ENCODE results near the gene CDC42. TPM values are rescaled to one million over a fixed set of nuclear protein-coding genes. Genes with fewer than 3 reads are reported as not detected.

Gene CDC42
- total RNA-seq, 4 donors from 2014 or later = 228 to 244 (median 240) TPM

GRCh38 chr1:22055463-22055862 lies 3.0 kb downstream of the CDC42 start:
- Histone ChIP-seq H3K4me1 (peaks cover 42 to 49% of the 10 kb centered on the region in 2 donors), H3K36me3 (no peaks in the 10 kb centered on the region), H3K27ac (no peak overlapping the region), H3K4me3 (replicated peaks in 1 of 3) (no peak overlapping the region), H3K27me3 (no peaks in the 10 kb centered on the region), H3K9me3 (no peaks in the 10 kb centered on the region)
- DNase-seq = no peak
- no peak for TF ChIP-seq POLR2A (IDR thresholded peaks at IDR 0.05)
- TF ChIP-seq, protein P1, sequence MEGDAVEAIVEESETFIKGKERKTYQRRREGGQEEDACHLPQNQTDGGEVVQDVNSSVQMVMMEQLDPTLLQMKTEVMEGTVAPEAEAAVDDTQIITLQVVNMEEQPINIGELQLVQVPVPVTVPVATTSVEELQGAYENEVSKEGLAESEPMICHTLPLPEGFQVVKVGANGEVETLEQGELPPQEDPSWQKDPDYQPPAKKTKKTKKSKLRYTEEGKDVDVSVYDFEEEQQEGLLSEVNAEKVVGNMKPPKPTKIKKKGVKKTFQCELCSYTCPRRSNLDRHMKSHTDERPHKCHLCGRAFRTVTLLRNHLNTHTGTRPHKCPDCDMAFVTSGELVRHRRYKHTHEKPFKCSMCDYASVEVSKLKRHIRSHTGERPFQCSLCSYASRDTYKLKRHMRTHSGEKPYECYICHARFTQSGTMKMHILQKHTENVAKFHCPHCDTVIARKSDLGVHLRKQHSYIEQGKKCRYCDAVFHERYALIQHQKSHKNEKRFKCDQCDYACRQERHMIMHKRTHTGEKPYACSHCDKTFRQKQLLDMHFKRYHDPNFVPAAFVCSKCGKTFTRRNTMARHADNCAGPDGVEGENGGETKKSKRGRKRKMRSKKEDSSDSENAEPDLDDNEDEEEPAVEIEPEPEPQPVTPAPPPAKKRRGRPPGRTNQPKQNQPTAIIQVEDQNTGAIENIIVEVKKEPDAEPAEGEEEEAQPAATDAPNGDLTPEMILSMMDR (IDR thresholded peaks at IDR 0.05) = no peak
- 68 to 74% methylated on average over 6 of the region's 6 CpGs for WGBS, 2 donors
- intact Hi-C loops (cut with DNase I) = no loop called here

DNA sequence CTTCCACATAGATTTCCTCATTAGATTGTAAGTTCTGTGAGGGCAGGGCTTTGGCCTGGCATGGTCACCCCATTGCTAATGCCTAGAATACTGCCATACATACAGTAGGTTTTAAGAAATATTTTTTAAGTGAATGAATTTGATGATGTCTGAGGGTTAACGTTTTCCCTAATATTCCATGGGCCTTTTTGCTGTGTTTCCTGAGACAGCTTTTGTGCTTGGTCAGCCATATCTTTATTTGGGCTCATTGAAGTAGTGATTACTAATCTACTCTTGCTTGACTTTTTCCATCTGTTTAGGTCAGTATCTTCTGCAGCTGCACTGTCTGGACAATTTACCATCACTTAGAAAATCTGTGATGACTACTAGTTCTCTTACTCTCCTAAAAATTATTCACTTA lies 3.5 kb downstream of the CDC42 start:
- 6% methylated on average over 1 of the region's 1 CpG for whole genome bisulfite sequencing, 2 donors
- Histone ChIP-seq H3K27ac (no peak overlapping the region), H3K4me1 (peaks cover 47 to 53% of the 10 kb centered on the region in 2 donors), H3K36me3 (no peaks in the 10 kb centered on the region), H3K9me3 (no peaks in the 10 kb centered on the region), H3K27me3 (no peaks in the 10 kb centered on the region), H3K4me3 (replicated peaks in 1 of 3) (no peak overlapping the region)
- no peak for DNase-seq
- TF ChIP-seq, protein P1 (IDR thresholded peaks at IDR 0.05) = no peak
- no peak for TF ChIP-seq POLR2A (IDR thresholded peaks at IDR 0.05)
- intact Hi-C loops (cut with DNase I) = no loop called here

GRCh38 chr1:22056936-22057335 lies 4.4 kb downstream of the CDC42 start:
- no peak overlapping the region for H3K4me3 ChIP-seq (replicated peaks in 1 of 3)
- DNase-seq = no peak
- intact Hi-C loops (cut with DNase I) = no loop called here
- no peak overlapping the region for H3K27ac ChIP-seq
- WGBS, 2 donors = 71 to 72% methylated on average over 2 of the region's 2 CpGs
- H3K27me3 ChIP-seq = no peaks in the 10 kb centered on the region
- H3K36me3 ChIP-seq = no peaks in the 10 kb centered on the region
- H3K9me3 ChIP-seq = no peaks in the 10 kb centered on the region
- TF ChIP-seq POLR2A (IDR thresholded peaks at IDR 0.05) = no peak
- TF ChIP-seq, protein P1 (IDR thresholded peaks at IDR 0.05) = no peak
- H3K4me1 ChIP-seq = peaks cover 47 to 59% of the 10 kb centered on the region in 2 donors

DNA sequence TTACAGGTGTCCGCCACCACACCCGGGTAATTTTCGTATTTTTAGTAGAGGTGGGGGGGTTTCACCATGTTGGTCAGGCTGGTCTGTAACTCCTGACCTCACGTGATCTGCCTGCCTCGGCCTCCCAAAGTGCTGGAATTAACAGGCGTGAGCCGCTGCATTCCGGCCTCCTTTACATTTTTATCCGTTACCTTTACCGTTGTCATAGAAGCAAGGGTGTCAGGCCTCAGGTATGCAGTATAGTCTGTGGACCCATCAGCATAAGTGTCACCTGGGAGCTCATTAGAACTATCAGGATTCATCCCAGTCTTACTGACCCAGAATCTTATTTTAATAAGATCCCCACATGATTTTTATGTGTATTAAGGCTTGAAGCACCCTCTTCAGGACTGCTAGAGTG lies 5.4 kb downstream of the CDC42 start:
- 91% methylated on average over 10 of the region's 10 CpGs for WGBS, 2 donors

DNA sequence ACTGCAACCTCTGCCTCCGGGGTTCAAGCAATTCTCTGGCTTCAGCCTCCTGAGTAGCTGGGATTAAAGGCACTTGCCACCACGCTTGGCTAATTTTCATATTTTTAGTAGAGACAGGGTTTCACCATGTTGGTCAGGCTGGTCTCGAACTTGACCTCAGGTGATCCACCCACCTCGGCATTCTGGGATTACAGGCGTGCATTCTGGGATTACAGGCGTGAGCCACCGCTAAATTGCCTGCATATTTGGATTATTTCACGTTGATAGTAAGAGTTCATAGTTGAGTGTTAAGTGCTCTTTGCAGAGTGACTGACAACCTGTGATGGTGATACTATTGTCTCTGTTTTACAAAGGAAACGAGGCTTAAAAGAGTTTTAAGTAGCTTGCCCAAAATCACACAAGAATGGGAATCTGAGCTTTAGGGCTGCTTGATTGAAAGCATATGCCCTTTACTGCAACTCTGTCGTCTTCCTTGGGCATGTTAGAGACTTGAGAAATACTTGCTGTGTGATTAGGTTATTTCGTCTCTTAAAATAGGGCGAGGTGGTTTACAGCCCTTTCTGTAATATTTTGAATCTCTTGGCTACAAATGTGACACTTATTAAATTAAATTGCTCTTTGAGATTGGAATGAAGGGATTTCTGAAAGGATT lies 12.4 kb downstream of the CDC42 start:
- Histone ChIP-seq H3K4me1 (peaks cover 47 to 61% of the 10 kb centered on the region in 2 donors), H3K4me3 (replicated peaks in 1 of 3) (no peak overlapping the region), H3K9me3 (no peaks in the 10 kb centered on the region), H3K27ac (no peak overlapping the region), H3K27me3 (no peaks in the 10 kb centered on the region), H3K36me3 (peaks cover 0 to 8% of the 10 kb centered on the region in 2 donors)
- TF ChIP-seq, protein P1 (IDR thresholded peaks at IDR 0.05) = no peak
- no peak for TF ChIP-seq POLR2A (IDR thresholded peaks at IDR 0.05)
- WGBS, 2 donors = 81 to 82% methylated on average over 12 of the region's 12 CpGs
- intact Hi-C loops (cut with DNase I) = no loop called here
- no peak for DNase-seq

More for the DNA sequence above, 5.4 kb downstream of the CDC42 start:
- Histone ChIP-seq H3K27me3 (no peaks in the 10 kb centered on the region), H3K9me3 (no peaks in the 10 kb centered on the region), H3K36me3 (no peaks in the 10 kb centered on the region), H3K4me1 (peaks cover 54 to 63% of the 10 kb centered on the region in 2 donors), H3K27ac (no peak overlapping the region), H3K4me3 (replicated peaks in 1 of 3) (no peak overlapping the region)
- intact Hi-C loops (cut with DNase I) = no loop called here
- TF ChIP-seq, protein P1 (IDR thresholded peaks at IDR 0.05) = no peak
- no peak for TF ChIP-seq POLR2A (IDR thresholded peaks at IDR 0.05)
- no peak for DNase-seq
